ENCODE data around the gene DLD. TPM values are rescaled to one million over a fixed set of nuclear protein-coding genes. Genes with fewer than 3 reads are reported as not detected.
"Not testable (repeated sequence)": the region's sequence is repeated elsewhere in the genome, so short reads cannot be mapped to it uniquely, and the experiment has no call there.

DLD gene
- total and polyA plus RNA-seq, 9 of the 15 experiments (the other 6 are each of a cell fraction or from before 2014, with no cell fraction given): 130 to 639 (median 247) TPM

GRCh38 chr7:107887827-107888226, 3.2 kb upstream of the DLD start:
- H3K4me2 ChIP-seq (ENCODE audit: insufficient read depth, low read length); H3K27ac ChIP-seq (ENCODE audit: extremely low read depth, low read depth, low read length); FAIRE-seq; in situ Hi-C loops (cut with MboI); H3K9me3 ChIP-seq (replicated peaks; ENCODE audit: control insufficient read depth, insufficient read depth, low read depth, low read length); BruUV-seq (replicated peaks); DNase-seq (ENCODE audit: extremely low read depth in 1 of 4, low spot score in 3 of 4); H3K36me3 ChIP-seq (ENCODE audit: control insufficient read depth, insufficient read depth, low read length); H3K9ac ChIP-seq (ENCODE audit: insufficient read depth in 1 of 2, low read depth in 2 of 2, low read length in 2 of 2); ATAC-seq; CTCF ChIA-PET (ENCODE audit: low intra/inter-chr PET ratio); H2AFZ ChIP-seq (ENCODE audit: low read depth, low read length); H3K9me1 ChIP-seq (ENCODE audit: control insufficient read depth, insufficient read depth, low read length); H4K20me1 ChIP-seq (replicated peaks; ENCODE audit: control insufficient read depth, insufficient read depth, low read length); H3K4me3 ChIP-seq; intact Hi-C loops (cut with micrococcal nuclease): not testable (repeated sequence)
- peaks cover 19% of the 10 kb centered on the region for H3K79me2 ChIP-seq (ENCODE audit: control insufficient read depth, insufficient read depth, low read length)
- H3K27me3 ChIP-seq (ENCODE audit: control insufficient read depth in 2 of 2, insufficient read depth in 2 of 2, low read length in 2 of 2): peaks cover 9 to 11% of the 10 kb centered on the region in 2 experiments; a peak in 2 of 5 replicates
- H3K4me1 ChIP-seq (replicated peaks in 1 of 2; ENCODE audit: control insufficient read depth in 2 of 2, insufficient read depth in 2 of 2, low read length in 2 of 2): peaks cover 12 to 13% of the 10 kb centered on the region in 2 experiments; a peak in 4 of 5 replicates
- 72% methylated on average over 21 of the region's 22 CpGs for WGBS (ENCODE audit: insufficient coverage, low coverage, missing lambda C conversion rate)
- POLR2A ChIA-PET: interaction anchor here (0.6 kb wide), 2 partner anchors 67 to 1465 kb away, joined by 3 read pairs; no protein-coding TSS in a partner anchor
- TF ChIP-seq, protein P1, sequence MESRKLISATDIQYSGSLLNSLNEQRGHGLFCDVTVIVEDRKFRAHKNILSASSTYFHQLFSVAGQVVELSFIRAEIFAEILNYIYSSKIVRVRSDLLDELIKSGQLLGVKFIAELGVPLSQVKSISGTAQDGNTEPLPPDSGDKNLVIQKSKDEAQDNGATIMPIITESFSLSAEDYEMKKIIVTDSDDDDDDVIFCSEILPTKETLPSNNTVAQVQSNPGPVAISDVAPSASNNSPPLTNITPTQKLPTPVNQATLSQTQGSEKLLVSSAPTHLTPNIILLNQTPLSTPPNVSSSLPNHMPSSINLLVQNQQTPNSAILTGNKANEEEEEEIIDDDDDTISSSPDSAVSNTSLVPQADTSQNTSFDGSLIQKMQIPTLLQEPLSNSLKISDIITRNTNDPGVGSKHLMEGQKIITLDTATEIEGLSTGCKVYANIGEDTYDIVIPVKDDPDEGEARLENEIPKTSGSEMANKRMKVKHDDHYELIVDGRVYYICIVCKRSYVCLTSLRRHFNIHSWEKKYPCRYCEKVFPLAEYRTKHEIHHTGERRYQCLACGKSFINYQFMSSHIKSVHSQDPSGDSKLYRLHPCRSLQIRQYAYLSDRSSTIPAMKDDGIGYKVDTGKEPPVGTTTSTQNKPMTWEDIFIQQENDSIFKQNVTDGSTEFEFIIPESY (CRISPR knock-in tag; IDR thresholded peaks at IDR 0.05): peak; percentile 79; the same call in 1 of the 2 replicates

- Histone ChIP-seq H3K9ac (ENCODE audit: insufficient read depth in 1 of 2, low read depth in 2 of 2, low read length in 2 of 2) (peak overlapping the region in 1 of 2 experiments; percentile 85; a peak in 1 of 4 replicates), H3K4me1 (replicated peaks in 1 of 2; ENCODE audit: control insufficient read depth in 2 of 2, insufficient read depth in 2 of 2, low read length in 2 of 2) (peaks cover 12 to 27% of the 10 kb centered on the region in 2 experiments; a peak in 4 of 5 replicates), H3K36me3 (ENCODE audit: control insufficient read depth, insufficient read depth, low read length) (peaks cover 24% of the 10 kb centered on the region), H3K79me2 (ENCODE audit: control insufficient read depth, insufficient read depth, low read length) (peaks cover 41% of the 10 kb centered on the region), H3K4me3 (no peak overlapping the region), H3K4me2 (ENCODE audit: insufficient read depth, low read length) (peak overlapping the region; percentile 90), H2AFZ (ENCODE audit: low read depth, low read length) (peak overlapping the region; percentile 98), H4K20me1 (replicated peaks; ENCODE audit: control insufficient read depth, insufficient read depth, low read length) (peaks cover 16% of the 10 kb centered on the region), H3K27me3 (ENCODE audit: control insufficient read depth in 2 of 2, insufficient read depth in 2 of 2, low read length in 2 of 2) (peaks cover 0 to 1% of the 10 kb centered on the region in 2 experiments; a peak in 1 of 5 replicates), H3K9me1 (ENCODE audit: control insufficient read depth, insufficient read depth, low read length) (no peaks in the 10 kb centered on the region), H3K27ac (ENCODE audit: extremely low read depth, low read depth, low read length) (peak overlapping the region; percentile 93; the same call in 2 of the 3 replicates), H3K9me3 (replicated peaks; ENCODE audit: control insufficient read depth, insufficient read depth, low read depth, low read length) (no peaks in the 10 kb centered on the region)
- no peak for ATAC-seq
- DNase-seq (ENCODE audit: extremely low read depth in 1 of 4, low spot score in 3 of 4): peak in 1 of 4 experiments; percentile 32
- intact Hi-C loops (cut with micrococcal nuclease): loop anchor here (5.0 kb wide), 3 partner anchors 122 to 257 kb away; no protein-coding TSS in a partner anchor
- BruUV-seq (replicated peaks): no TSS peak
- FAIRE-seq: no peak
- in situ Hi-C loops (cut with MboI): no loop called here
- POLR2A ChIA-PET: interaction anchor here (0.6 to 2.8 kb wide), 5 partner anchors 10 to 721 kb away, joined by 3 to 10 read pairs (median 3); partner anchors contain the start of gene HBP1
- CTCF ChIA-PET (ENCODE audit: low intra/inter-chr PET ratio): no interaction called here
- WGBS (ENCODE audit: insufficient coverage, low coverage, missing lambda C conversion rate): 38% methylated on average over 3 of the region's 3 CpGs
- no peak for TF ChIP-seq RBM14 (IDR thresholded peaks at IDR 0.05; ENCODE audit: borderline replicate concordance, insufficient read depth, low read depth, low read length)
- TF ChIP-seq FOXP4 (CRISPR knock-in tag; IDR thresholded peaks at IDR 0.05; ENCODE audit: borderline replicate concordance): no peak
- TF ChIP-seq TOE1 (IDR thresholded peaks at IDR 0.05; ENCODE audit: borderline replicate concordance): no peak
- no peak for TF ChIP-seq TOE1 (CRISPR knock-in tag; IDR thresholded peaks at IDR 0.05; ENCODE audit: borderline replicate concordance, low read depth)
- TF ChIP-seq BHLHE40 (IDR thresholded peaks at IDR 0.05; ENCODE audit: low read length): no peak
- TF ChIP-seq MTA1 (IDR thresholded peaks at IDR 0.05; ENCODE audit: borderline replicate concordance): no peak
- TF ChIP-seq YY1 (IDR thresholded peaks at IDR 0.05; ENCODE audit: borderline replicate concordance in 1 of 3, control insufficient read depth in 1 of 3, extremely low read depth in 1 of 3, insufficient read depth in 3 of 3, insufficient read length in 1 of 3, insufficient replicate concordance in 2 of 3, low read depth in 1 of 3, low read length in 2 of 3): peak in 2 of 3 experiments; percentile 15 to 85
- TF ChIP-seq LEF1 (IDR thresholded peaks at IDR 0.05): no peak
Observed at GRCh38 chr7:107889992-107890391, 991 bp upstream of the DLD start.
